ENCODE results near the gene THRAP3. TPM values are rescaled to one million over a fixed set of nuclear protein-coding genes. Genes with fewer than 3 reads are reported as not detected.

Gene THRAP3
- total and polyA plus RNA-seq, 9 of the 15 experiments (the other 6 are each of a cell fraction or from before 2014, with no cell fraction given): 66.2 to 135 (median 113) TPM

DNA sequence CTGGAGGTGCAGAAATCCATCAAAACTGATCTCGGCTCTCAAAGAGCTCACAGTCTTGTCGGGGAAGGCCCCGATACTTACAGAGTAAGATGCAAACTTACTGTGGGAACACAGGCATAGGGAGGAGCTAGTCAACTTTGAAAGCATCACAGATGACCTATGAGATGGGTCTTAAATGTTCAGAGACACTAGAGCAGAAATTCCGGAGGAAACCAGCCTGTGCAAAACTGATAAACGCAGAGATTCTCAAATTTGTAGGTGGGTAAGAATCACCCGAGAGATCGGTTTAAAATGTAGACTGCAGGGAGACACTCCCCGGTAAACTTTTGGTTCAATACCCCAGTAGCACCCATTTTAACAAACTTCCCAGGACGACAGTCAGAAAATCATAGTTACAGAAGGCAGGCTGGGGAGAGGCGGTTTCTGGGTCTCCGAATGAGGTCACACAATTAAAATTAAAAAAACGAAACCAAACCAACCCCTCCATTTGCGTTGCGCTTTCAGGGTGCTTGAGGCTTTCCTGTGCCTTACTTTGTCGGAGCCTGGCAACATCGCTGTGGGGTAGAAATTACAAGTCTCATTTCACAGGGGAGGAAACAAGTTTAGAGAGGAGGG, 755 bp upstream of the THRAP3 start (continued):
- TF ChIP-seq, protein P1, sequence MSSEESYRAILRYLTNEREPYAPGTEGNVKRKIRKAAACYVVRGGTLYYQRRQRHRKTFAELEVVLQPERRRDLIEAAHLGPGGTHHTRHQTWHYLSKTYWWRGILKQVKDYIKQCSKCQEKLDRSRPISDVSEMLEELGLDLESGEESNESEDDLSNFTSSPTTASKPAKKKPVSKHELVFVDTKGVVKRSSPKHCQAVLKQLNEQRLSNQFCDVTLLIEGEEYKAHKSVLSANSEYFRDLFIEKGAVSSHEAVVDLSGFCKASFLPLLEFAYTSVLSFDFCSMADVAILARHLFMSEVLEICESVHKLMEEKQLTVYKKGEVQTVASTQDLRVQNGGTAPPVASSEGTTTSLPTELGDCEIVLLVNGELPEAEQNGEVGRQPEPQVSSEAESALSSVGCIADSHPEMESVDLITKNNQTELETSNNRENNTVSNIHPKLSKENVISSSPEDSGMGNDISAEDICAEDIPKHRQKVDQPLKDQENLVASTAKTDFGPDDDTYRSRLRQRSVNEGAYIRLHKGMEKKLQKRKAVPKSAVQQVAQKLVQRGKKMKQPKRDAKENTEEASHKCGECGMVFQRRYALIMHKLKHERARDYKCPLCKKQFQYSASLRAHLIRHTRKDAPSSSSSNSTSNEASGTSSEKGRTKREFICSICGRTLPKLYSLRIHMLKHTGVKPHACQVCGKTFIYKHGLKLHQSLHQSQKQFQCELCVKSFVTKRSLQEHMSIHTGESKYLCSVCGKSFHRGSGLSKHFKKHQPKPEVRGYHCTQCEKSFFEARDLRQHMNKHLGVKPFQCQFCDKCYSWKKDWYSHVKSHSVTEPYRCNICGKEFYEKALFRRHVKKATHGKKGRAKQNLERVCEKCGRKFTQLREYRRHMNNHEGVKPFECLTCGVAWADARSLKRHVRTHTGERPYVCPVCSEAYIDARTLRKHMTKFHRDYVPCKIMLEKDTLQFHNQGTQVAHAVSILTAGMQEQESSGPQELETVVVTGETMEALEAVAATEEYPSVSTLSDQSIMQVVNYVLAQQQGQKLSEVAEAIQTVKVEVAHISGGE (CRISPR knock-in tag; IDR thresholded peaks at IDR 0.05): 0 out of 6 replicates have a peak, but pooled peaks of 1 of the 3 experiments have one; percentile 31
- TF ChIP-seq MEF2A (IDR thresholded peaks at IDR 0.05; ENCODE audit: control insufficient read depth, low read depth, low read length): no peak
- TF ChIP-seq MAZ (CRISPR knock-in tag; conservative IDR thresholded peaks at IDR 0.05 in 1 of 2, IDR thresholded peaks at IDR 0.05 in 1 of 2): no peak
- TF ChIP-seq TCF7L2 (IDR thresholded peaks at IDR 0.05; ENCODE audit: low read depth, low read length): no peak
- TF ChIP-seq LEF1 (IDR thresholded peaks at IDR 0.05): no peak

Data from K562 (cell line).